ENCODE measurements around the gene TUBA4A.
"Not testable (repeated sequence)": the region's sequence is repeated elsewhere in the genome, so short reads cannot be mapped to it uniquely, and the experiment has no call there.

TUBA4A gene

GRCh38 chr2:219204425-219205164, 49.1 kb downstream of the TUBA4A start:
- H3K4me3 ChIP-seq (ENCODE audit: low read length) = no peak overlapping the region
- no peak for DNase-seq (ENCODE audit: low read depth)
- TF ChIP-seq, protein P1, sequence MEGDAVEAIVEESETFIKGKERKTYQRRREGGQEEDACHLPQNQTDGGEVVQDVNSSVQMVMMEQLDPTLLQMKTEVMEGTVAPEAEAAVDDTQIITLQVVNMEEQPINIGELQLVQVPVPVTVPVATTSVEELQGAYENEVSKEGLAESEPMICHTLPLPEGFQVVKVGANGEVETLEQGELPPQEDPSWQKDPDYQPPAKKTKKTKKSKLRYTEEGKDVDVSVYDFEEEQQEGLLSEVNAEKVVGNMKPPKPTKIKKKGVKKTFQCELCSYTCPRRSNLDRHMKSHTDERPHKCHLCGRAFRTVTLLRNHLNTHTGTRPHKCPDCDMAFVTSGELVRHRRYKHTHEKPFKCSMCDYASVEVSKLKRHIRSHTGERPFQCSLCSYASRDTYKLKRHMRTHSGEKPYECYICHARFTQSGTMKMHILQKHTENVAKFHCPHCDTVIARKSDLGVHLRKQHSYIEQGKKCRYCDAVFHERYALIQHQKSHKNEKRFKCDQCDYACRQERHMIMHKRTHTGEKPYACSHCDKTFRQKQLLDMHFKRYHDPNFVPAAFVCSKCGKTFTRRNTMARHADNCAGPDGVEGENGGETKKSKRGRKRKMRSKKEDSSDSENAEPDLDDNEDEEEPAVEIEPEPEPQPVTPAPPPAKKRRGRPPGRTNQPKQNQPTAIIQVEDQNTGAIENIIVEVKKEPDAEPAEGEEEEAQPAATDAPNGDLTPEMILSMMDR (conservative IDR thresholded peaks at IDR 0.05; ENCODE audit: low read length) = no peak

DNA sequence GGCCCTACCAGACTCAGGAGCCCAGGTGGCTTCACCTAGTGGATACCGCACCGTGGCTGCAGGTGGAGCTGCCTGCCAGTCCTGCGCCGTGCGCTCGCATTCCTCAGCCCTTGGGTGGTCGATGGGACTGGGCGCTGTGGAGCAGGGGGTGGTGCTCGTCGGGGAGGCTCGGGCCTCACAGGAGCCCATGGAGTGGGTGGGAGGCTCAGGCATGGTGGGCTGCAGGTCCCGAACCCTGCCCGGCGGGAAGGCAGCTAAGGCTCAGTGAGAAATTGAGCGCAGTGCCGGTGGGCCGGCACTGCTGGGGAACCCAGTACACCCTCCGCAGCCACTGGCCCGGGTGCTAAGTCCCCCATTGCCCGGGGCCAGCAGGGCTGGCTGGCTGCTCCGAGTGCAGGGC, 52.4 kb downstream of the TUBA4A start:
- DNase-seq (ENCODE audit: low read depth); H3K4me3 ChIP-seq (ENCODE audit: low read length): not testable (repeated sequence)

DNA sequence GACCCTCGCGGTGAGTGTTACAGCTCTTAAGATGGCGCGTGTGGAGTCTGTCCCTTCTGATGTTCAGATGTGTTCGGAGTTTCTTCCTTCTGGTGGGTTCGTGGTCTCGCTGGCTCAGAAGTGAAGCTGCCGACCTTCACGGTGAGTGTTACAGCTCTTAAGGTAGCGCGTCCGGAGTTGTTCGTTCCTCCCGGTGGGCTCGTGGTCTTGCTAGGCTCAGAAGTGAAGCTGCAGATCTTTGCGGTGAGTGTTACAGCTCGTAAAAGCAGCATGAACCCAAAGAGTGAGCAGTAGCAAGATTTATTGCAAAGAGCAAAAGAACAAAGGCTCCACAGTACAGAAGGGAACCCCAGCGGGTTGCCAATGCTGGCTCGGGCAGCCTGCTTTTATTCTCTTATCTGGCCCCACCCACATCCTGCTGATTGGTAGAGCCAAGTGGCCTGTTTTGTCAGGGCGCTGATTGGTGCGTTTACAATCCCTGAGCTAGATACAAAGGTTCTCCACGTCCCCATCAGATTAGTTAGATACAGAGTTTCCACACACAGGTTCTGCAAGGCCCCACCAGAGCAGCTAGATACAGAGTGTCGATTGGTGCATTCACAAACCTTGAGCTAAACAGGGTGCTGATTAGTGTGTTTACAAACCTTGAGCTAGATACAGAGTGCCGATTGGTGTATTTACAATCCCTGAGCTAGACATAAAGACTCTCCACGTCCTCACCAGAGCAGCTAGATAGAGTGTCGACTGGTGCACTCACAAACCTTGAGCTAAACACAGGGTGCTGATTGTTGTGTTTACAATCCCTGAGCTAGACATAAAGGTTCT, 53.0 kb downstream of the TUBA4A start:
- not testable (repeated sequence) for DNase-seq (ENCODE audit: low read depth); H3K4me3 ChIP-seq (ENCODE audit: low read length)
